Ascending aorta (tissue), 2 donors: ENCODE results near the gene LGALS7B. TPM values are rescaled to one million over a fixed set of nuclear protein-coding genes. Genes with fewer than 3 reads are reported as not detected.

Experiments
- DNase-seq, 2 donors: peaks; one replicate each; pipeline ENCODE4 v3.0.0-alpha.2; 2019; ENCODE audit warnings: low spot score in 2 of 2
- H3K27ac ChIP-seq, 2 donors: fragments of 200-600 bp; sonication (generic); one replicate each; pipeline ENCODE4 v1.5.1; 2016 to 2017; ENCODE audit warnings: mild to moderate bottlenecking in 1 of 2
- H3K27me3 ChIP-seq: fragments of 200-600 bp; sonication (generic); one replicate; pipeline ENCODE4 v1.5.1; 2017
- H3K36me3 ChIP-seq, 2 donors: fragments of 200-600 bp; sonication (generic); one replicate each; pipeline ENCODE4 v1.5.1; 2016
- H3K4me1 ChIP-seq, 2 donors: fragments of 200-600 bp; sonication (generic); one replicate each; pipeline ENCODE4 v1.5.1; 2016 to 2017; ENCODE audit warnings: mild to moderate bottlenecking in 1 of 2
- H3K4me3 ChIP-seq, 2 donors: fragments of 200-600 bp; sonication (generic); one replicate each; pipeline ENCODE4 v1.5.1; 2016 to 2017; ENCODE audit warnings: mild to moderate bottlenecking in 1 of 2
- H3K9me3 ChIP-seq, 2 donors: fragments of 200-600 bp; sonication (generic); one replicate each; pipeline ENCODE4 v1.5.1; 2016
- intact Hi-C: fragments of 100-400 bp; cut with DNase I; formaldehyde crosslinking; loops from one replicate; pipeline ENCODE4 v1.15.1; 2023
- total RNA-seq: library from RNA; depleted of rRNA; stranded (reverse); fragments of >200 nt; gene quantifications from one replicate; pipeline ENCODE4 v1.1.0, GENCODE V29; 2016
- TF ChIP-seq, protein P1 (sequence below), 3 experiments: fragments of 200-600 bp in 2 of 3; fragments of 450-650 bp in 1 of 3; sonication (generic) in 2 of 3; IDR thresholded peaks; one replicate each; pipeline ENCODE4 v1.5.1; 2016 to 2019; ENCODE audit warnings: antibody characterized with exemption in 3 of 3, mild to moderate bottlenecking in 1 of 3, moderate library complexity in 1 of 3

The LGALS7B gene
- not detected for total RNA-seq

DNA sequence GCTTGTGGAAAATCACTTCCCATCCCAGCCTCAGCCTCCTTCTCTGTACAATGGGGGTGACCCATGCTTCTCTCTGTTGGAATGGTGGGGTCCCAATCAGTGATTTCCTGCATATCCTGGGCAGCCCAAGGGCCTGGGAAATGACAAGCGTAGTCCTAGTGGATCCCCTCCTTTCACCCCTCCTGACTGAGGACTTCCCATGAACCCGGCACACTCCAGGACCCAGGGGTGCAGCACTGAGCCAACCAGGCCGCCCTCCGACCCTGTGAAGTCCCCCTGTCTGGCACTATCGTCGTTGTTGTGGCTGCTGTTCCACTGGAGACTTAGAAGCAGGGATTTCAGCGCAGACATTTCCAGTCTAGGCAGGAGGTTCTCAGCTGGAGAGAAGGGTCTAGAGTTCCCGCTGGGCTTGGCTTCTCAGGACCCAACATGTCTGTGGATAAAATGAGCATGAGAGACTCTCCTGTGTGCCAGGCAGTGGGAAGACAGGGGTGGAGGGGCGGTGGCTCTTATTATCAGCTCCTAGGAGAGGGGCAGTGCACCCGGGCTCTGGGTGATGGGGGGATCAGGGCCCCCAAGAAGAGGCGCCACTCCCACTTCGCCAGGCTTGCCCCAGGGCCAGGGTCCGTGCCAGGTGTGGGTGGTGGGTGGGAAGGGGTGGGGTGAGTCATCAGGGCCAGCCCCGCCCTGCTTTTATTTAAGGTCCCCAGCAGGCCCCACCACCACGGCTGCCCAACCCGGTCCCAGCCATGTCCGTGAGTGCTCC lies at the start of gene LGALS7B:
Gene LGALS7B, plus strand, starts transcription at position 723 of the 766 bp plus-strand sequence. Its CDS starts 27 bp downstream, at position 750.
- TF ChIP-seq, protein P1, sequence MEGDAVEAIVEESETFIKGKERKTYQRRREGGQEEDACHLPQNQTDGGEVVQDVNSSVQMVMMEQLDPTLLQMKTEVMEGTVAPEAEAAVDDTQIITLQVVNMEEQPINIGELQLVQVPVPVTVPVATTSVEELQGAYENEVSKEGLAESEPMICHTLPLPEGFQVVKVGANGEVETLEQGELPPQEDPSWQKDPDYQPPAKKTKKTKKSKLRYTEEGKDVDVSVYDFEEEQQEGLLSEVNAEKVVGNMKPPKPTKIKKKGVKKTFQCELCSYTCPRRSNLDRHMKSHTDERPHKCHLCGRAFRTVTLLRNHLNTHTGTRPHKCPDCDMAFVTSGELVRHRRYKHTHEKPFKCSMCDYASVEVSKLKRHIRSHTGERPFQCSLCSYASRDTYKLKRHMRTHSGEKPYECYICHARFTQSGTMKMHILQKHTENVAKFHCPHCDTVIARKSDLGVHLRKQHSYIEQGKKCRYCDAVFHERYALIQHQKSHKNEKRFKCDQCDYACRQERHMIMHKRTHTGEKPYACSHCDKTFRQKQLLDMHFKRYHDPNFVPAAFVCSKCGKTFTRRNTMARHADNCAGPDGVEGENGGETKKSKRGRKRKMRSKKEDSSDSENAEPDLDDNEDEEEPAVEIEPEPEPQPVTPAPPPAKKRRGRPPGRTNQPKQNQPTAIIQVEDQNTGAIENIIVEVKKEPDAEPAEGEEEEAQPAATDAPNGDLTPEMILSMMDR (IDR thresholded peaks at IDR 0.05), result no peak
- Histone ChIP-seq H3K4me1 (peaks cover 0 to 6% of the 10 kb centered on the region in 2 donors), H3K9me3 (no peaks in the 10 kb centered on the region), H3K36me3 (no peaks in the 10 kb centered on the region), H3K27me3 (no peaks in the 10 kb centered on the region), H3K27ac (no peak within 1 kb of the TSS), H3K4me3 (no peak within 1 kb of the TSS)
- intact Hi-C loops, result no loop called here
- no peak for DNase-seq

DNA sequence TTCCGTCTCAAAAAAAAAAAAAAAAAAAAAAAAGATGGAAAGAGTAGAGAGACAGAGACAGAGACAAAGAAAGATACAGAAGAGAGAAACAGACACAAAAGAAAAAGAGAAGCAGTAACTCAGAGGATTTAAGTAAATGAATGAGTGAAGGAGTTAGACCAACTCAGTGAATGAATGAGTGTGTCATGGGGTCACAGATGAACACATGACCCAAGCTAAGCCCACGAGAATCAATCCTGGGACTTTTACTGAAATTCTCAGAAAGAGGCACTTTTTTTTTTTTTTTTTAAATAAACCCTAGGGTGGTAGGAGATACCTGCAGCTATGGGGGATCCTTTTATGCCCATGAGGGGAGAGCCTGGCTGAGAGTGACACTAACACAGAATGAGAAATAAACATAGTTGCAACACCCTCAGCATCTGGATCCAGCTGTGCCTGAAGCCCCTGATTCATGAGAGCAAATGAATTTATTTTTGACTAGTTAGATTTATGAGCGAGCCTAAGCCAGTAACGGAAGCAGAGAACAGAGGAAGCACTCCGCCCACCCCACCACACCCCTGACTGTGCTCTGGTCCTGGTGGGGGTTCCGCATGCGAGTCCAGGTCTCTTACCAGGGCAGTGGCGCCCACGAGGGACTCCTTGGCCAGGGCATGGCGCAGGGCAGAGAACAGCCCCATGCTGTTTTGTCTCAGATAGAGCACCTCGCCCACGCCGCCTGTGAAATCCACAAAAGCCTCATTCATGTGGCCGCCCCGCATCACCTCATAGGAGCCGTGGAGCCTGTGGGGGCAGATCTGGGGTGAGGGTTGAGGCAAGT lies 49.4 kb upstream of the LGALS7B start:
- intact Hi-C loops, result no loop called here
- TF ChIP-seq, protein P1 (IDR thresholded peaks at IDR 0.05), result no peak
- Histone ChIP-seq H3K27ac (no peak overlapping the region), H3K9me3 (no peaks in the 10 kb centered on the region), H3K4me1 (peaks cover 6 to 12% of the 10 kb centered on the region in 2 donors), H3K27me3 (no peaks in the 10 kb centered on the region), H3K4me3 (no peak overlapping the region), H3K36me3 (no peaks in the 10 kb centered on the region)
- no peak for DNase-seq

DNA sequence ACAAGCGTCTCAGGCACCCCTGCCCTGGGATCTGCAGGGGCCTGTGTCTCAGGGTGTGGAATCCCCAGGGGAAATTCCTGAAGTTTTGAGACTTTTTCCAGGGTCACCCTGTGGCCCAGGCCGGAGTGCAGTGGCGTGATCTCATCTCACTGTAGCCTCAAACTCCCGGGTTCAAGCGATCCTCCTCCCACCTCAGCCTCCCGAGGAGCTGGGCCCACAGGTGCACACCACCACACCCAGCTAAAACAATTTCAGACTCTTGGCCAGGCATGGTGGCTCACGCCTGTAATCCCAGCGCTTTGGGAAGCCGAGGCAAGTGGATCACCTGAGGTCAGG lies 48.8 kb upstream of the LGALS7B start:
- H3K27me3 ChIP-seq, result no peaks in the 10 kb centered on the region
- H3K4me1 ChIP-seq, result peaks cover 6 to 9% of the 10 kb centered on the region in 2 donors
- DNase-seq, result no peak
- no peaks in the 10 kb centered on the region for H3K36me3 ChIP-seq
- intact Hi-C loops, result no loop called here
- no peak overlapping the region for H3K27ac ChIP-seq
- H3K4me3 ChIP-seq, result no peak overlapping the region
- no peaks in the 10 kb centered on the region for H3K9me3 ChIP-seq
- TF ChIP-seq, protein P1 (IDR thresholded peaks at IDR 0.05), result no peak

DNA sequence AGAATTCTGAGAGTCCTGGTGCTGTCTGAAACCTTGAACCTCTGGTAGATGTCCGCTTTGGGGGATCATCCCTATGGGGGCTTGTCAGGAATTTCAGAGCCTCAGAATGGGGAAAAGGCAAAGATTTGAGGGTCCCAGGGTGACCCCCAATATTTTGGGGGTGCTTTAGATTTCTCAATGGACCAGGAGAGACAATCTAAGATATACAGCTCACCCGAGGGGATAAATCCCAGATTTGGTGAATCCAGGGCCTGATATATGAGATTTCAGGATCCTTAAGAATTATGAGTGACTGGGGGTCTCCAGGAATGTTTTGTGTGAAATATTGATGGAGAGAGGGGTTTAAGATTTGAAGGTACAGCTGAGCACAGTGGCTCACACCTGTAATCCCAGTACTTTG lies 48.1 kb upstream of the LGALS7B start:
- Histone ChIP-seq H3K27ac (no peak overlapping the region), H3K9me3 (no peaks in the 10 kb centered on the region), H3K27me3 (no peaks in the 10 kb centered on the region), H3K36me3 (no peaks in the 10 kb centered on the region), H3K4me3 (no peak overlapping the region), H3K4me1 (peaks cover 5 to 7% of the 10 kb centered on the region in 2 donors)
- intact Hi-C loops, result no loop called here
- TF ChIP-seq, protein P1 (IDR thresholded peaks at IDR 0.05), result no peak
- no peak for DNase-seq

DNA sequence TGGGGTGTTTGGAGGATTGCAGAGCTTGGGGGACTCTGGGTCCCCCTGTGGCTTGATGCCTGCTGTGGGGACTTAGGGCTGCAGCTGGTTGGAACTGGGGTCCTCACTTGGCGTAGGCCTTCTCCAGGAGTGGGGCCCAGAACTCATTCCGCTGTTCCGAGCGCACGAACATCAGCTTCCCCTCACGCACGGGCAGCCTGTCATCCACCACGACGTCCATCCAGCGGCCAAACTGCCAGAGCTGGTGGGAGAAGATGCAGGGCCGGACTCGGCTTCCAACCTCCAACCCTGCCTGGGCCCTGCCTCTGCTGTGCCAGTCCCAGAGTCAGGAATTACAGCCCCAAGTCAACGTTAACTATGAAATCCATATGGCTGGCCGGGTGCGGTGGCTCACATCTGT lies 47.3 kb upstream of the LGALS7B start:
- intact Hi-C loops, result no loop called here
- no peaks in the 10 kb centered on the region for H3K36me3 ChIP-seq
- no peak for DNase-seq
- no peak overlapping the region for H3K4me3 ChIP-seq
- no peaks in the 10 kb centered on the region for H3K9me3 ChIP-seq
- H3K27ac ChIP-seq, result no peak overlapping the region
- no peaks in the 10 kb centered on the region for H3K27me3 ChIP-seq
- TF ChIP-seq, protein P1 (IDR thresholded peaks at IDR 0.05), result no peak
- no peaks in the 10 kb centered on the region for H3K4me1 ChIP-seq
